ENCODE measurements around the gene MLYCD.

The MLYCD gene

GRCh38 chr16:83971165-83972130 lies 72.5 kb downstream of the MLYCD start:
- no peaks in the 10 kb centered on the region for H3K4me1 ChIP-seq (ENCODE audit: control insufficient read depth, insufficient read depth, low read length, unreplicated experiment)
- no peak overlapping the region for H3K4me3 ChIP-seq (ENCODE audit: low read depth, low read length)
- no peak overlapping the region for H2AFZ ChIP-seq (ENCODE audit: low read length, unreplicated experiment)
- H3K27me3 ChIP-seq (ENCODE audit: insufficient read depth, low read length), result peaks cover 6% of the 10 kb centered on the region; the same call in 1 of the 2 replicates
- H3K36me3 ChIP-seq (ENCODE audit: insufficient read depth, low read length), result no peaks in the 10 kb centered on the region
- H3K79me2 ChIP-seq (ENCODE audit: control insufficient read depth, insufficient read depth, low read length, unreplicated experiment), result no peaks in the 10 kb centered on the region
- no peak overlapping the region for H3K27ac ChIP-seq (ENCODE audit: low read depth, low read length)

DNA sequence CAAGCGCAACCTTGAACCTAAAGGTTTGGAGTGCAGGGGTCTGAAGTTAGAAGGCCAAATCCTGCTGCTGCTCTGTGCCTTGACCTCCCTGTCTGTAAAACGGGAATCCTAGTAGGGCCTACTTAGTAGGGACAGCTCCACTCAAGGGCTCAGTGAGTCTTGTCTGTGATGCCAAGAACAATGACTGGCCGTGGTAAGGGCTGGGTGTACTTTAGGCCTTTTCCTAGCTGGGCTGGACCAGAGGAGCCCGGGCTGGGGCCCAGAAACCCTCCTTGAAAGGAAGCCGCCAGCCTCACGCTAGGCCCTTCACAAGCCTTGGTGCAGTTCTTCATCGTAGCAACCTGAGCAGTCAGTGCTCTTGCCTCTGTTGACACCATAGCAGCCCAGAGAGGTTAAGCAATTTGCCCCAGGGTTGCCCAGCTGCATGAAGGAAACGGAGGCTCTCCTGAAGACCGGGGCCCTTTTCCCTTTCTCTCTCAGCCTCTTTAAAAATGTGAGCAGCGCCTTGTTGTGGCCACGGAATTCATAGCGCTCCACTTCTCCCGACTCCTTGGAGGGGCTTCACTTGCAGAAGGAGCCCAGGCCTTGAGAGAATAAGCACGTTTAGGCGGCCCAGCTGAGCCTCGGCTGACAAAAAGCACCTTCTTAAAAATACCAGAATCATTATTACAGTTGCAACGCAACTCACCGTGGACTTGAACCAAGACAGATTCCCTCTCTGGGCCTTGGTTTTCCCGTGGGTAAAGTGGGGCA lies 73.5 kb downstream of the MLYCD start:
- no peaks in the 10 kb centered on the region for H3K79me2 ChIP-seq (ENCODE audit: control insufficient read depth, insufficient read depth, low read length, unreplicated experiment)
- H2AFZ ChIP-seq (ENCODE audit: low read length, unreplicated experiment), result no peak overlapping the region
- no peaks in the 10 kb centered on the region for H3K36me3 ChIP-seq (ENCODE audit: insufficient read depth, low read length)
- no peak overlapping the region for H3K27ac ChIP-seq (ENCODE audit: low read depth, low read length)
- peaks cover 6% of the 10 kb centered on the region; the same call in 1 of the 2 replicates for H3K27me3 ChIP-seq (ENCODE audit: insufficient read depth, low read length)
- no peaks in the 10 kb centered on the region for H3K4me1 ChIP-seq (ENCODE audit: control insufficient read depth, insufficient read depth, low read length, unreplicated experiment)
- no peak overlapping the region for H3K4me3 ChIP-seq (ENCODE audit: low read depth, low read length)

- Histone ChIP-seq H3K36me3 (ENCODE audit: insufficient read depth, low read length) (no peaks in the 10 kb centered on the region), H3K4me3 (ENCODE audit: low read depth, low read length) (no peak overlapping the region), H3K27ac (ENCODE audit: low read depth, low read length) (no peak overlapping the region), H3K27me3 (ENCODE audit: insufficient read depth, low read length) (peaks cover 6% of the 10 kb centered on the region; the same call in 1 of the 2 replicates), H3K4me1 (ENCODE audit: control insufficient read depth, insufficient read depth, low read length, unreplicated experiment) (no peaks in the 10 kb centered on the region), H2AFZ (ENCODE audit: low read length, unreplicated experiment) (no peak overlapping the region), H3K79me2 (ENCODE audit: control insufficient read depth, insufficient read depth, low read length, unreplicated experiment) (no peaks in the 10 kb centered on the region)
Observed at GRCh38 chr16:83973077-83973476, 74.2 kb downstream of the MLYCD start.

DNA sequence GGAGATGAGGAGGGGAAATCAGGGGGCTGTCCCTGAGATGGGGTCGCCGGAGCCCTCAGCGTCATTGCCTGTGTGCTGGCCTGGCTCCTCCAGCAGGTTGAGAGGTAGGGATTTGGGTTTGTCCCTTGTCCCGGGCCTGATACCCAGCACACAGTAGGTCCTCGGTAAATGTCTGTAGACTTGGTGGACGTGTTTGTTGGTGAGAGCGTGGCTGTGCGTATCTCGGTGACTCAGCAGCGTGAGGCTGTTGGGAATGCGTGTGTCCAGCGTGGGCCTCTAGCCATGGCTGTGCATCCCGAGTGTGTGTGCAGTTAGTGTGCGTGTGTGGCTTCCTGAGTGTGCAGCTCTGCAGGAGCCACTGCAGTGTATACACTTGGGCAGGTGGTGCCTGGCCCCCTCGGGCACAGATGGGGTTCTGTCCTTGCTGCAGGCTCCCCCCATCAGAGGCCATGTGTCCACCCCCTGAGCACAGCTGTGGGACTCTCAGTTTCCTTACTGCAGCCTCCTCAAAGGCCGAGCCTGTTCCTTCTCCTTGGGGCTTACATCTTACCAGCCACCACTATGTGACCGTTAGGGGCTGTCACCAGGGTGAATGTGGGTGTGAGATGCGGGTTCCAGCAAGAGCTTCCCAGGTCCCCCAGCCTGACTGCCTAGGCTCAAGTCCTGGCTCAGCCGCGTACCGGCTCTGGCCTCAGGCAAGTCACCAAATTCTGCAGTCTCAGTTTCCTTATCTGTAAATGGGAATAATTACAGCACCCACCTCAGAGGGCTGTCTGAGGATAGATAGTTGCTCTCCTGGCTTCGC lies 74.9 kb downstream of the MLYCD start:
- no peaks in the 10 kb centered on the region for H3K79me2 ChIP-seq (ENCODE audit: control insufficient read depth, insufficient read depth, low read length, unreplicated experiment)
- no peaks in the 10 kb centered on the region for H3K36me3 ChIP-seq (ENCODE audit: insufficient read depth, low read length)
- peaks cover 5% of the 10 kb centered on the region; the same call in 1 of the 2 replicates for H3K27me3 ChIP-seq (ENCODE audit: insufficient read depth, low read length)
- H3K4me1 ChIP-seq (ENCODE audit: control insufficient read depth, insufficient read depth, low read length, unreplicated experiment), result no peaks in the 10 kb centered on the region
- no peak overlapping the region for H3K27ac ChIP-seq (ENCODE audit: low read depth, low read length)
- no peak overlapping the region for H3K4me3 ChIP-seq (ENCODE audit: low read depth, low read length)
- no peak overlapping the region for H2AFZ ChIP-seq (ENCODE audit: low read length, unreplicated experiment)

GRCh38 chr16:83974475-83974874 lies 75.6 kb downstream of the MLYCD start:
- Histone ChIP-seq H2AFZ (ENCODE audit: low read length, unreplicated experiment) (no peak overlapping the region), H3K27ac (ENCODE audit: low read depth, low read length) (no peak overlapping the region), H3K79me2 (ENCODE audit: control insufficient read depth, insufficient read depth, low read length, unreplicated experiment) (no peaks in the 10 kb centered on the region), H3K36me3 (ENCODE audit: insufficient read depth, low read length) (no peaks in the 10 kb centered on the region), H3K4me1 (ENCODE audit: control insufficient read depth, insufficient read depth, low read length, unreplicated experiment) (no peaks in the 10 kb centered on the region), H3K27me3 (ENCODE audit: insufficient read depth, low read length) (no peaks in the 10 kb centered on the region), H3K4me3 (ENCODE audit: low read depth, low read length) (no peak overlapping the region)

- no peaks in the 10 kb centered on the region for H3K36me3 ChIP-seq (ENCODE audit: insufficient read depth, low read length)
- H2AFZ ChIP-seq (ENCODE audit: low read length, unreplicated experiment), result no peak overlapping the region
- H3K79me2 ChIP-seq (ENCODE audit: control insufficient read depth, insufficient read depth, low read length, unreplicated experiment), result no peaks in the 10 kb centered on the region
- no peaks in the 10 kb centered on the region for H3K4me1 ChIP-seq (ENCODE audit: control insufficient read depth, insufficient read depth, low read length, unreplicated experiment)
- H3K27me3 ChIP-seq (ENCODE audit: insufficient read depth, low read length), result no peaks in the 10 kb centered on the region
- no peak overlapping the region for H3K4me3 ChIP-seq (ENCODE audit: low read depth, low read length)
- H3K27ac ChIP-seq (ENCODE audit: low read depth, low read length), result no peak overlapping the region
Observed at GRCh38 chr16:83975590-83976260, 76.8 kb downstream of the MLYCD start.

Data from ACC112 (cell line).